HL-60/S4 (cell line): Measurements from ENCODE around the gene ATMIN.

Source experiments
- in situ Hi-C: fragments of 300-500 bp; cut with MboI; formaldehyde crosslinking; loops from 2 replicates; pipeline ENCODE4 v1.14.3; 2022; ENCODE audit warnings: low sequenced_read_pairs

ATMIN gene

DNA sequence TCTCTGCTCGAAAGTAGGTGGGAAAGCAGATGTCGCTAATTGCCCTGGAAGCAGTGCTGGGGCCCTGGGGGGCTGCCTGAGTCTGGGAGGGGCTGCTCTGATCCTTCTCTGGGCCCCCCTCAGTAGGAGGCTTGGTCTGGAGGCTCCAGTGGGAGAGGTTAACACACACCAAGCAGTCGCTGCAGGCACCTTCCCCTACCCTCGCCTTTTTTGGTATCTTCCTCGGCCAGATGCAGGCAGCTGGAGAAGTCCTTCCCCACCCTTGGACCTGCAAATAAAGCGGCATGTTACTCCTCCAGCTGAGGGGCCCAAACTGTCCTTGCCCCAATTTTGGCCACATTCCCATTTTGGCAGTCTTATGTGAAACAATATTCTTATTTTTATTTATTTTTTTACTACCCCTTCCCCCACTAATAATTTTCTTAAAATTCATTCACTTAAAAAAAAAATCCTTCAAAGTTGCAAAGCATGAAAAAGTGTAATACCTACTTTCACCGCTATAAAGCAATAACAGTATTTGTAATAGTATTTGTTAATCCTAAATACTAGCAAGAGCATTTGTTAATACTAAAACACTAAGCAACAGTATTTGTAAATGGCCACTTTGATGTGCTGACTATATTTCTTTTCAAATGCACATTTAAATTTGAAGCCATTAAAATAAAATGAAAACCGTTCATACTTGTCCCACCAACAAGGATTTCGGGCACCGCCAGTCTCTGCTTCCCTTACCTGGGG, 26.4 kb downstream of the ATMIN start:
- in situ Hi-C loops: no loop called here

DNA sequence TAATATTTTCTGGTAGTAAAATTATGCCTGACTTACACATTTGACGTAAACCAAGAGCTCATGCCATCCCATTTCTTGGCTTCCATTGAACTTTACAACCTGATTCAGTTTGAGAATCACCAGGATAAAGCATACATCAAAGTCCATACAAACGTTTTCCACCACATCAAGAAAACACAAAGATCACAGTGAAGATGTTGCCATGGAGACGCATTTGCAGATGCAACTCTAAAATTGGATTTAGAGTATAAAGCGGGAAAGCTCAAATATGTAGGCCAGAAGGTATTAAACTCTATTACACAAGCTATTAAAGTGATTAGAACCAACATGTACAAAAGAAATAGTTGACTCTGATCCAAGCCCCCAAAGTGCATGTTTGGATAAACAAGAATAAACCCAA, 31.0 kb downstream of the ATMIN start:
- in situ Hi-C loops: no loop called here

DNA sequence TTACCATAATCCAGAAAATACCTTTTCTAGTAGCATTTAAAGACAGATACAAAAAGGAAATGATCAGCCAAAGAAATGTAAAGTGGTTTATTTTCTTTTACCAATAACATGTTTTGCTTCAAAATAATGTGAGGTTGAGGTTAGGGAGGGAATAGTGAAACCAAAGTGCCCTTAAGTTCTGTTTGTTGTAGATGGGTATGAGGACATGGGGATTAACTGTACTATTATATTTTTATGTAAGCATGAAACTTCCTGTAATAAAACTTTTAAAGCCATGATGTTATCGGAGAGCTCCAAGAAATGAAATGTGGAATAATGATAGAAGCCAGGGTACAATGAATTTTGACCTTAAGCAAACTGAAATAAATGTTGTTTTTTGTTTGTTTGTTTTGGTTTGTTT, 31.5 kb downstream of the ATMIN start:
- in situ Hi-C loops: no loop called here

DNA sequence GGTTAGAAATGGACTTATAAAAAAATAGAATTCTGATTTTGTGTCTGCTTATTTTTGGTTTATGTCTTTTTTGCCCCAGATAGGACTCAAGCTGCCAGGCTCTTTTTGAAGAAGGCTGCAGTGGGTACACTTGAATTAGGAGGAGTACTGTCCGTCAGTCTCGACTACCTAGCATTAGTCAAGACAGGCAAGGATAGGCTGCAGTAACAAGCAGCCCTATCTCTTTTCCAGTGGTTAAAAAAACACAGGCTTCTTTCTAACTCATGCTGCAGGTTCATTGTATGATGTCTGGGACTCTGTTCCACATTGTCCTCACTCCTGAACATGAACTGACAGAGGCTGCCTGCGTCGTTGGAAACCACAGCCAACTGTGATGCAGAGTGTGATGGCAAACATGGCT, 33.4 kb downstream of the ATMIN start:
- in situ Hi-C loops: no loop called here

DNA sequence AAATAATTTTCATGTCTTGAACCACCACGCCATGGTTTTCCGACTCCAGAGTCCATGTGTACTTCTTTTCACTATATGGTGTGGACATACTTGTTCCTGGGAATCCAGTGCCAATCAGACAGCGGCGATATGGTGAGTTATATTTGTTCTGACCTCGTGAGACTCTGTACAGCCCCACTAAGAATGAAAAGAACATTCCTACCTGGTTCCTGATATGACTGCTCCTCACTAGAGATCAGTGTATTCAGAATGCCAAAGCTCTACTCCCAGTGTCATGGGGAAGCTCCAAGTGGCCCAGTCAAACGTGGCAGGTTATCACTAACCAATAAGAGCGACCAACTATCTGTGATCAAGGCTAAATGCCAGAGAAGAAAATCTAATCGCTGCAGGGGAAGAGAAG, 35.3 kb downstream of the ATMIN start:
- in situ Hi-C loops: no loop called here

DNA sequence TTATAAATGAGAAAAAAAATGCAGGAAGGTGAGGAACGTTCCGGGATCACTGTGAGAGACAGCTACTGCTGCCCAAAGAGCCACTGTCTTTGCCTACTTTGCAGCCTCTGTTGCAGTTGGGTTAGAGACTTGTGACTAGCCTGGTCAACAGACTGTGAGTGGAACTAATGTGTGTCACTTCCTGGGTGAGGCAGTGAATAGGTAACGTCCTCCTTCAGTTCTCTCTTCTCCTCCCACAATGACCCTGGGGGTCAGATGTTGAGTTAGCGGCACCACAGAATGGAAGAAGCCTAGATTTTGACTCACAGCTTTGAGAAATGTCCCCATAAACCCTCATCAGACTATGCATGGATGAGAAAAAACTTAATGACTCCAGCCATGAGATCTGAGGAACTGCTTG, 36.2 kb downstream of the ATMIN start:
- in situ Hi-C loops: no loop called here

DNA sequence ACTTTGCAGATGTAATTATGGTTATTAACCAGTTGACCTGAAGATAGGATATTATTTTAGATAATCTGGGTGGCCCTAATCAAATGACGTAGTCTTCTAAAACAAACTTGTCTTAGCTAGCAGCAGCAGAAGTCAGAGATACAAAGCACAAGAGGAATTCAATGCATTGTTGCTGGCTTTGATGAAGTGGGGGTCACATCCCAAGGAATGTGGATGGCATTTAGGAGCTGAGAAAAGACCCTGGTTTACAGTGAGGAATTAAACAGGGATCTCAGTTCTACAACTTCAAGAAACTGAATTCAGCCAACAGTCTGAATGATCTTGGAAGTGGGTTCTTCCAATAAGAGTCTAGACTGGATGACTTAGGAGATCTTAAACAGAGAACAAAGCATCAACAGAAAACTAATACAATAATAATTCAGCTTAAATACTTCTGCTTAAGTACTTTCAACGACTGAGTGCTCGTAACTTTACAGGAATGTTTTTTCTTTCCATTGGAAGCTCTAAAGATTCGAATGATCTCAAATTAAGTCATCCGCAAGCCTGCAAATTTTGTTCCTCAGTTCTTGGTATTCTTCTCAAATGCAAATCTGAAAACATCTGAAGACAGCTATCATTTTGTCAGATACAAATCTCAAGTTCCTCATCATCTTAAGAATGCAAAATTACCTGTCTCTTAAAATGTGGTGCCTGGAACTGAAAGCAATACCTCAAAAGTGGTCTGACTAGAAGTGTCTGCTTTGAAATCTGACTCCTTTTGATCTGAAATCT, 38.1 kb downstream of the ATMIN start:
- in situ Hi-C loops: no loop called here

DNA sequence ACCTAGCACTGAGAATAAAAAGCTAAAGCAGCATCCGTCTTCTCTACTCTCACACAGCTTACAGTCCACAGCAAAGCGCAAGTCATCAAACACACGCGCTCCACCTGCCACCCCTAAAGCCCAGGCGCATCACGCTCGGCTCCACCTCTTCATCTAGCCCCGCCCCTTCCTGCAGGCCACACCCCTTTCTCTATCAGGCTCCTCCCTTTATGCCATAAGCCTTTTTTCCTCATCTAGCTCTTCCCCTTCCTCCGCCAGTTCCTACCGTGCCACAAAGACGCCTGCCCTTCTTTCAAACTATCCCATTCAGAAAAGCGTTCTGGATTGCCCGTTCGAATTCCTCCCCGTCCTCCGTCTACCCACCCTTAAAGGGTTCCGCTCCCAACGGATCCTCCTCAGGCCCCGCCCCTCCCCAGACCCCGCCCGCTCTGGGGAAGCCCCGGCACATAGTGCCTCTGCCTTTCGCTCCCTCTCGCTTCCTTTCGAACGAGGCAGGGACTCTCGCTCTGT, 41.0 kb downstream of the ATMIN start:
- in situ Hi-C loops: no loop called here

DNA sequence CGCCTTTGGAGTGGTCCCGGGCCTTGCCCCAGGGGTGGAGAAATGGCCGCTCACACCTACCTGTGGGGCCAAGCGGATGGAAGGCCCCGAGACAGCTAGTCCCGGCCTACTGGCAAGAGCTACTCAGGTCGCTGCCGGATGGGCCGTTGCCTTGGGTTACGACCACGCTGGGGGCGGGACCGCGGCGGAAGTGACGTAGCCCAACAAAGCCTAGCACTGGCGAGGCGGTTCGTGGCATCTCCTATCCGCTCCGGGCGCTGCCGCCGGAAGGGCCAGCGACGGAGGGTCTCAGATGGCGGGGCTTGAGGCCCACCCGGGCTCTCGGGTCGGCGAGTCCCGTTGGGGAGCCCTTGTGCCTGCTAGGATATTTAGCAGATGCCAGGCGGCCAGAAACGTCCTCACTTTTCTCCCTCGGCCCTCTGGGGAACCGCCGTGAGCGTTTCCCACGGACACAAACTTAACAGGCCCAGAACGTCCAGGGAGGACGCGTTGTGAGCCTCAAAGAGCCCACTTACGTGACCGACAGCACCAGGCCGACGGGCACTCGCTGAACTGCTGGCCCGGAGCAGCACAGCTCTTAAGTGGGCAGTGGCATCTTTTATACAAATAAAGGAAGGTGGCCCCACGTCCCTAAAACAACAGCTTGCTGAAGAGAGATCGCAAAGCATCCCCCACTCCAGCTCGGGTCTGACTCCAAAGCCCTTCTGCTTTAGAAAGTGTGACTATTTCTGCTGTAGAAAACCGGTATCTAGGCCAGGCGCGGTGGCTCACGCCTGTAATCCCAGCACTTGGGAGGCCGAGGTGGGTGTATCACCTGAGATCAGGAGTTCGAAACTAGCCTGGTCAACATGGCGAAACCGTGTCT, 41.7 kb downstream of the ATMIN start, which contains the start of gene C16orf46:
Gene C16orf46 (minus strand): TSS at position 163 of the 865 bp plus-strand sequence. CDS start 13,283 bp downstream, outside the sequence.
- in situ Hi-C loops: no loop called here

DNA sequence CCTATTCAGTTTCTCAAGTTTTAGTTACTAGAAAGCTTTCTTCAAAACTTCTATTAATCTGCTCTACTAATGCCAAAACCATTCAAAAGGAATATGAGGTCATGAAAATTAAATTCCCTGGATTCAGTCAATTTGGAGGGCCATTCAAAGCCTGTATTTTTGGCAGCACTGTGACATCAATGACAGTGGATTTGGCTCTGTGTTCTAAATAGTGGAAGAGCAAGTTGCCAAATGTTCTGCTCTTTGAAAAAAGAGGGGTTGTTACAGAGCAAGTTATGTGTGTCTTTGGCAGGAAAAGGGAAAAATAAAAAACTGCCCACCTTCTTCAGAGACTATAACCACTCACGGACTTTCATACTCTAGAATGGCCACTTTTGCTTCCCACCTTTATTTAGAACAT, 44.6 kb downstream of the ATMIN start:
- in situ Hi-C loops: no loop called here

DNA sequence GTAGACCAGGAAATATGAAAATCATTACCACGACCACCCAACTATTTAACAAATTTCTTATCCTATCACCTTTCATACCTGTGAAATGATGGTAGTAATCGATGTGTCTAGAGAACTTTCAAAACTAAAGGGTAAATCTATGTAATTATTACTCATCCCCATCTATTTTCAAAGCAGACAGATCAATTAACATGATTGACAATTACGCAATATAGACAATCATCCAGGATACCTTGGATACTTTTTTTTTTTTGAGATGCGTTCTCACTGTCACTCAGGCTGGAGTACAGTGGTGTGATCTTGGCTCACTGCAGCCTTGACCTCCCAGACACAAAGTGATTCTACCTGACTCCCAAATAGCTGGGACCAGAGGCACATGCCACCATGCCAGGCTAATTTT, 45.4 kb downstream of the ATMIN start:
- in situ Hi-C loops: no loop called here

DNA sequence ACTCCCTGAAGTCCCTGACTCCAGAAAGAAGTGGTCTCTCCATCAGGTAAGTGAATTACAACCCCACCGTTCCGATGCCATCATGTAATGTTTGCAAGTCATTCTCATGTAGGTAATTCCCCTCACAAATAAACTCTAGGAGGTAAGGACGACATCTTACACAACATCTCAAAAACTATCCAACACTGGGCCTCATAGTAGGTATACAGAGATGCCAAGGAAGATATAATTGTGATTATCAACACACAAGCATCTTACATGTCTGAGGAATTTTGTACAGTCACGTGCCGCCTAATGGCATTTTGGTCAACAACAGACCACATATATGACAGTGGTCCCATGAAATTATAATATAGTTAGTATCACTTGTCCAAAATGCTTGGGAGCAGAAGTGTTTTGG, 53.2 kb downstream of the ATMIN start:
- in situ Hi-C loops: no loop called here

DNA sequence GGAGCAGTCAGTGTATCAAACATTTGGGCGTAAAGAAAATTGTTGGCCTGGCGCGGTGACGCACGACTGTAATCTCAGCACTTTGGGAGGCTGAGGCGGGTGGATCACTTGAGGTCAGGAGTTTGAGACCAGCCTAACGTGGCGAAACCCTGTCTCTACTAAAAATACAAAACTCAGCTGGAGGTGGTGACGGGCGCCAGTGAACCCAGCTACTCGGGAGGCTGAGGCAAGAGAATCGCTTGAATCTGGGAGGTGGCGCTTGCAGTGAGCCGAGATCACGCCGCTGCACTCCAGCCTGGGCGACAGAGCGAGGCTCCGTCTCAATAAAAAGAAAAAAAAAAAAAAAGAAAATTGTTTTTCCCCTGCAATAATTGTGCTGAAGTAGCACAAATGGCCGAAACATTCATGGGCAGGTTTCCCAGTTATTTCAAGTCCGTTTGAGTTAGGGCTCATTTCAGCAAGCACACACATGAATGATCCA, 59.2 kb downstream of the ATMIN start:
- in situ Hi-C loops: no loop called here

DNA sequence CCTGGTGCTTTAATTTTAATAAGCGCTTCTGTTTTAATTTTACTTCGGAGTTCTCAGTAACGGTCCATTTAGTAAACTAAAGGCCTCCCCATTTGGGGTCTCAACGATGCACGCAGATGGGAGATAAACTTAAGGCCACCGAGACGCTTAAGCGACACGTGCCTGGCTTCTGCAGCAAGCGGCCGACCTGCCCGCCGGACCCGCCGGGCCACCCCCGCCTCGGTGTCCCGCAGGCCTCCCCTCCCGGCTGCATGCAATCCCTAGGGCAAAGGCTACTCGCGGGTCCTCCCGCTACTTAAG, 60.0 kb downstream of the ATMIN start:
- in situ Hi-C loops: no loop called here

DNA sequence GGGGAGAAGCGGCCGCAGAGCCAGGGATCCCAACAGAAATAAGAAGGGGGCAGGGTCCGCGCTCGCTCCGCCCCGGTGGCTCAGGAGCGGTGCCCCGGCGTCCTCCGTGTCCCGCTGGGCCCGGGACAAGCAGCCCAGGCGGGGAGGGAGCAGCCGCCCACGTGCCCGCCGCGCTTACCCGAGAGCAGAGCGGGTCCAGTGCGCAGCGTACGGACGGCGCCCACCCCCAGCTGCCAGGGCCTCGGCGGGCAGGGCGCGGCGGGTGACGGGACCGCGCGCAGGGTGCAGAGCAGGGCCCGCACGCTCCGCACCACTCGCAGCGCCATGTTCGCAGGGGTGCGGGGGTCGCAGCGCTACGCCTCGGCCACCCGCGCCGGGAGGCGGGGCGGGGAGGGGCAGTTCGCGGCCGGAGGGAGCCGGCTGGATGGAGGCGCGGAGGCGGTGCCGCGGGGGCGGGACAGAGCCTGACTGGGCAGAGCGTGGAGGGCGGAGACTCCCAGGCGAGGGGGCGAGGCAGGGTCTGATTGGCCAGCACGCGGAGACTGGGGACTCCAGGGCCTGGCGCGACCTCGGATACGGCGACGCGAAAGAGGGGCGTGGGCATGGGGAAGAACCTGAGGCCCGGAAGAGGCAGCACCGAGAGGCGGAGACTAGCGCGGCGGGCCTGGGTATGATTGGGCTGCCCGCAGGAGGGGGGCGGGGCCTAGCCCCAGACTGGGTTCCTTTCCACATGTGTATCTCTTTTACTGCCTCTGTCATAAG, 60.5 kb downstream of the ATMIN start, which contains the start of gene GCSH:
Gene GCSH (minus strand): TSS at position 443 of the 762 bp plus-strand sequence. CDS start 117 bp downstream, at position 326.
- in situ Hi-C loops: no loop called here

DNA sequence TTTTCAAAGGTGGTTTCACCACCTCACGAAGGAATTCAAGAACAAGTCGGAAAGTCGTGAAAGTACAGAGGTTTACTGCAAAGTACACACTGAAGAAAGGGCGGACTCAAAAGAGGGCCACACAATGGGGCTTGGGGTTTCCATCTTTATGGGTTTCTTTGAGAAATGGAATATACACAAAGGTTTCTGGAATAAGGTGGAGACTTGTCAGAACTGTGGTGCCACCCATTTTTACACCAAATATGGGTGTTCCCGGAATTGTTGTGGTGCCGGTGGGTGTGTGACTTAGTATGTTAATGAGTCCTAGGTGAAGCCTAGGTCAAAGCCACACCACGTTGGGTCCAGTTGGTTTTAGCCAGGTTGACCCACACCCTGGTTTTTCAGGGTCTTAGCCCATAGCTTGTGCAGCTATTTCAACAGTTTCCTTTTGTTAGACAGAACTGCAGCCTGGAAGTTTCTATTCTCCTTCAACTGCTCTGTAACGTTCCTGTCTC, 61.1 kb downstream of the ATMIN start:
- in situ Hi-C loops: no loop called here
